Lung (tissue), 12 donors: ENCODE measurements around the gene TNS4. TPM values are rescaled to one million over a fixed set of nuclear protein-coding genes. Genes with fewer than 3 reads are reported as not detected.
A peak's percentile ranks its signal among the peaks of the same experiment; 100 is the strongest.

Experiments
- ATAC-seq: fragments of 200-7000 bp; cut with Tn5 transposase; one replicate; pipeline ENCODE4 v1.9.1; 2020; ENCODE audit warnings: moderate number of reproducible peaks; ENCODE audit not compliant: insufficient read depth, low FRiP score
- DNase-seq, 3 donors: peaks; one replicate each; pipeline ENCODE4 v3.0.0-alpha.2; 2013 to 2017
- H3K27ac ChIP-seq, 2 donors: one replicate each; pipeline ENCODE4 v1.5.1; 2013; ENCODE audit warnings: mild to moderate bottlenecking in 2 of 2, moderate library complexity in 2 of 2, control low read depth in 1 of 2, inconsistent platforms in 1 of 2, low read depth in 1 of 2, low read length in 1 of 2
- H3K27me3 ChIP-seq, 3 donors: one replicate each; pipeline ENCODE4 v1.5.1; 2013; ENCODE audit warnings: low read length in 2 of 3; ENCODE audit not compliant: control insufficient read depth in 3 of 3, insufficient read depth in 3 of 3
- H3K36me3 ChIP-seq, 4 donors: one replicate each; pipeline ENCODE4 v1.5.1; 2013; ENCODE audit warnings: low read length in 4 of 4, mild to moderate bottlenecking in 1 of 4, moderate library complexity in 1 of 4; ENCODE audit not compliant: control insufficient read depth in 4 of 4, insufficient read depth in 4 of 4
- H3K4me1 ChIP-seq, 5 donors: one replicate each; pipeline ENCODE4 v1.5.1; 2013; ENCODE audit warnings: low read length in 5 of 5, mild to moderate bottlenecking in 2 of 5, moderate library complexity in 1 of 5; ENCODE audit not compliant: control insufficient read depth in 5 of 5, insufficient read depth in 5 of 5
- H3K4me3 ChIP-seq: one replicate; pipeline ENCODE4 v1.5.1; 2013; ENCODE audit warnings: mild to moderate bottlenecking, control low read depth, moderate library complexity
- H3K9ac ChIP-seq, 2 donors: one replicate each; pipeline ENCODE4 v1.5.1; 2013; ENCODE audit warnings: low read length in 2 of 2, control low read depth in 1 of 2; ENCODE audit not compliant: insufficient read depth in 1 of 2
- H3K9me3 ChIP-seq, 4 donors: one replicate each; pipeline ENCODE4 v1.5.1; 2013; ENCODE audit warnings: low read length in 3 of 4, mild to moderate bottlenecking in 1 of 4, moderate library complexity in 1 of 4; ENCODE audit not compliant: control insufficient read depth in 4 of 4, insufficient read depth in 3 of 4
- CTCF ChIP-seq: IDR thresholded peaks from 2 replicates; pipeline ENCODE4 v1.5.1; 2012; ENCODE audit warnings: mild to moderate bottlenecking; ENCODE audit errors: control extremely low read depth, extremely low read depth
- WGBS, 2 donors: extraction: QIAGEN DNeasy Blood & Tissue Kit; methylation state at CpG; one replicate each; pipeline ENCODE4 v1.1.7; 2013; 5-methylcytosine and 5-hydroxymethylcytosine counted together
- polyA plus RNA-seq, 2 donors: library from polyadenylated mRNA; stranded (reverse); fragments of 200-250 nt; gene quantifications; one replicate each; pipeline ENCODE4 v1.2.1, GENCODE V29; 2013
- total RNA-seq, 2 donors: library from RNA; depleted of rRNA in 1 of 2; stranded (reverse); fragments of >200 nt in 1 of 2; gene quantifications; one replicate each; pipeline ENCODE4 v1.2.1, GENCODE V29; 2014 to 2021
- donor health status: control.
- donor health status: control.
- donor health status: Bipolar disorder and iron deficiency.
- donor health status: healthy.
- donor health status: DM: yes; HTN: yes; CAD: no.

The TNS4 gene
- total and polyA plus RNA-seq, 4 donors: 0.17 to 6.8 (median 2.2) TPM

- DNase-seq: peak; percentile 68 to 82 (median 76)
- H3K9ac ChIP-seq: no peak overlapping the region
- peaks cover 0 to 12% (median 3%) of the 10 kb centered on the region in 5 donors for H3K4me1 ChIP-seq
- no peaks in the 10 kb centered on the region for H3K36me3 ChIP-seq
- 65 to 71% methylated on average over 2 of the region's 2 CpGs for WGBS, 2 donors
- H3K27ac ChIP-seq: no peak overlapping the region
- H3K9me3 ChIP-seq: no peaks in the 10 kb centered on the region
- no peak for ATAC-seq
- TF ChIP-seq CTCF: no peak
- no peaks in the 10 kb centered on the region for H3K27me3 ChIP-seq
- no peak overlapping the region for H3K4me3 ChIP-seq
These were observed 68.4 kb downstream of the TNS4 start for GRCh38 chr17:40432864-40433528.

GRCh38 chr17:40431231-40431602, 70.2 kb downstream of the TNS4 start:
- no peak for ATAC-seq
- 90 to 100% methylated on average over 3 of the region's 3 CpGs for WGBS, 2 donors
- DNase-seq: no peak

GRCh38 chr17:40430272-40431230, 70.9 kb downstream of the TNS4 start:
- TF ChIP-seq CTCF: no peak
- no peak for ATAC-seq
- H3K9ac ChIP-seq: no peak overlapping the region
- no peak overlapping the region for H3K4me3 ChIP-seq
- no peaks in the 10 kb centered on the region for H3K27me3 ChIP-seq
- WGBS, 2 donors: 93 to 96% methylated on average over 10 of the region's 10 CpGs
- DNase-seq: no peak
- H3K27ac ChIP-seq: no peak overlapping the region
- H3K4me1 ChIP-seq: peaks cover 0 to 6% (median 2%) of the 10 kb centered on the region in 5 donors
- H3K36me3 ChIP-seq: no peaks in the 10 kb centered on the region
- H3K9me3 ChIP-seq: no peaks in the 10 kb centered on the region

More at GRCh38 chr17:40431231-40431602, 70.2 kb downstream of the TNS4 start:
- Histone ChIP-seq H3K9me3 (no peaks in the 10 kb centered on the region), H3K27ac (no peak overlapping the region), H3K36me3 (no peaks in the 10 kb centered on the region), H3K4me1 (peaks cover 0 to 6% (median 2%) of the 10 kb centered on the region in 5 donors), H3K9ac (no peak overlapping the region), H3K4me3 (no peak overlapping the region), H3K27me3 (no peaks in the 10 kb centered on the region)
- no peak for TF ChIP-seq CTCF
